Measurements from ENCODE around the gene RPF1. TPM values are rescaled to one million over a fixed set of nuclear protein-coding genes. Genes with fewer than 3 reads are reported as not detected.

The RPF1 gene
- total RNA-seq (2022; extraction: Qiagen RNA extraction): 33.1 to 38.2 TPM (median 34.6 TPM) in 5 replicates

GRCh38 chr1:84478876-84479868, at the start of gene RPF1:
Gene RPF1 (plus strand): TSS chr1:84479266. CDS start chr1:84479282, 16 bp downstream.

GRCh38 chr1:84506002-84506728, 27.1 kb downstream of the RPF1 start, which contains the start of the genes GNG5 and SPATA1:
Gene GNG5 (minus strand): TSS chr1:84506581. CDS start chr1:84506091, 490 bp downstream.
Gene SPATA1 (plus strand): TSS chr1:84506386. CDS start chr1:84516360, 9,974 bp downstream.

Other genes with a start within 250 kb of the RPF1 start
- gene SAMD13, start 177.6 kb upstream of the RPF1 start, total RNA-seq (2022; extraction: Qiagen RNA extraction): 0.35 to 0.81 TPM (median 0.52 TPM) in 5 replicates
- gene DNASE2B, start 80.8 kb upstream of the RPF1 start, total RNA-seq (2022; extraction: Qiagen RNA extraction): 0.10 TPM in 1 of 5 replicates, not detected in the others
- gene SPATA1, start 27.1 kb downstream of the RPF1 start, total RNA-seq (2022; extraction: Qiagen RNA extraction): 0.53 to 1.7 TPM (median 1.1 TPM) in 5 replicates
- 190 to 234 TPM (median 212 TPM) in 5 replicates for gene GNG5, start 27.3 kb downstream of the RPF1 start, total RNA-seq (2022; extraction: Qiagen RNA extraction)
- 5.6 to 6.9 TPM (median 6.1 TPM) in 5 replicates for gene CTBS, start 95.2 kb downstream of the RPF1 start, total RNA-seq (2022; extraction: Qiagen RNA extraction)
- 12.5 to 15.2 TPM (median 14.4 TPM) in 5 replicates for gene SSX2IP, start 211.2 kb downstream of the RPF1 start, total RNA-seq (2022; extraction: Qiagen RNA extraction)